HG02610 (cell line): ENCODE data around the gene MPIG6B.
A peak's percentile ranks its signal among the peaks of the same experiment; 100 is the strongest.
"Not testable (repeated sequence)": the region's sequence is repeated elsewhere in the genome, so short reads cannot be mapped to it uniquely, and the experiment has no call there.

Experiments used
- ATAC-seq: cut with Tn5 transposase; IDR thresholded peaks from one replicate; pipeline ENCODE4 v1.9.1; 2021; ENCODE audit warnings: mild to moderate bottlenecking, moderate library complexity; ENCODE audit not compliant: unreplicated experiment

MPIG6B gene

DNA sequence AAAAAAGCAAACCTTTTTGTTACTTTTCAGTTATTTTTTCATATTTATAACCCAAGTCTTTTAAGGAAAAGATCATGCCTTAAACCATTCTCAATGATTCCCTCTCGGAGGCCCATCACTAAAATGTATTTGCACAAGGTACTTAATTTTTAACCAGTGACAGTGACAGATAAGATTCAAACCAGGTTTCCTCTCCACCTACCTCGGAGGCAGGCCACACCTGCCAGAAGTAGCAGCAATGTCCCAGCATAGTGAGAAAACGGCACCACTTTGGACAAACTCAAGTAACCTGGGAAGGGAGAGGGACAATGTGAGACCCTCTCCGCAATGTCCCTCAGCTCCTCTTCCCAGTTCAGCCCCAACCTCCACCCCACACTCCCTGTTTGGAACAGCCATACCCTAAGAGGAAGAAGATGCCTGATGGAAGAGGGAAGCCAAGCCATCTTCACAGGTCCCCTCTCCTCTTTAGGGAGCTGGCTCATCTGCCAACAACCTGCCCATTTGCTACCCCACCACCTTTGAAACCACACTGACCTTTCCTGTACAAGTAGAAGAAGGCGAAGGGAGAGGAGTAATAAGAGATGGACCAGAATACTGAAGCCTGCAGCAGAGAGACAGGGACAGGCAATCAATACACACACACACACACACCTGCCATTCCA is 22.3 kb upstream of the MPIG6B start:
- ATAC-seq, result no peak

DNA sequence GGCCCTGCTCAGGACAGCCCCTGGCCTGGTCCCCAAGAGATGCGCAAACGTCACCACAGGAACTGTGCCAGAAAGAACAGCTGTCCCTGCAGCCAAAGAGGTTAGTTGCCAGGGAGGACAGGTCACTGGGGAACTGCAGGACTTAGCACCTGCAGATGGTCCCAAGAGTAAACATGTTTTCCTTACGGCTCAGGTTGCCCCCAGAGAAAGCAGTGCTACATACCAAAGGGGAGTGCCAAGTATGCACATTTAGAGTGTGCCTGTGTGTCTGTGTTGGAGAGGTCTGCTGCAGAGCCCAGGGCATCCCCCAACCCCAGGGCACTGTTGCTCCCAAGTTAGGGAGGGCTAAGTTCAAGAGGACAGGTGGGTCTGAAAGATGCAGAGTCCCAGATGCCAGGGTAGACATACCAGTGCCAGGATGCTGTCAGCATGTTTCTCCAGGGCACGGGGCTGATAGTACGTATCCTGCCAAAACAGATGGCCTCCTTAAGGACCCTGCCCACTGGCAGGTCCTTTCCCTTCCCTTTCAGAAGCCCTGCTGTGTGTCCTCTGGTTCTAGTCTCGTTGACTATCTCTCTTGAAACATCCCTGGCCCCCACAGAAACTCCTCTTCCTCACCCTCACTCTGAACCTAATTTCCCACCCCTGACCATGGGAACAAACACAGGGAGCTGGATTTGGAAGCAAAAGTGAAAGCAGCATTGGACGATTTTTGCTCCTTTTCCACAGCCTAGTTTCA is 21.3 kb upstream of the MPIG6B start:
- no peak for ATAC-seq

GRCh38 chr6:31702405-31702818 is 20.8 kb upstream of the MPIG6B start:
- no peak for ATAC-seq

DNA sequence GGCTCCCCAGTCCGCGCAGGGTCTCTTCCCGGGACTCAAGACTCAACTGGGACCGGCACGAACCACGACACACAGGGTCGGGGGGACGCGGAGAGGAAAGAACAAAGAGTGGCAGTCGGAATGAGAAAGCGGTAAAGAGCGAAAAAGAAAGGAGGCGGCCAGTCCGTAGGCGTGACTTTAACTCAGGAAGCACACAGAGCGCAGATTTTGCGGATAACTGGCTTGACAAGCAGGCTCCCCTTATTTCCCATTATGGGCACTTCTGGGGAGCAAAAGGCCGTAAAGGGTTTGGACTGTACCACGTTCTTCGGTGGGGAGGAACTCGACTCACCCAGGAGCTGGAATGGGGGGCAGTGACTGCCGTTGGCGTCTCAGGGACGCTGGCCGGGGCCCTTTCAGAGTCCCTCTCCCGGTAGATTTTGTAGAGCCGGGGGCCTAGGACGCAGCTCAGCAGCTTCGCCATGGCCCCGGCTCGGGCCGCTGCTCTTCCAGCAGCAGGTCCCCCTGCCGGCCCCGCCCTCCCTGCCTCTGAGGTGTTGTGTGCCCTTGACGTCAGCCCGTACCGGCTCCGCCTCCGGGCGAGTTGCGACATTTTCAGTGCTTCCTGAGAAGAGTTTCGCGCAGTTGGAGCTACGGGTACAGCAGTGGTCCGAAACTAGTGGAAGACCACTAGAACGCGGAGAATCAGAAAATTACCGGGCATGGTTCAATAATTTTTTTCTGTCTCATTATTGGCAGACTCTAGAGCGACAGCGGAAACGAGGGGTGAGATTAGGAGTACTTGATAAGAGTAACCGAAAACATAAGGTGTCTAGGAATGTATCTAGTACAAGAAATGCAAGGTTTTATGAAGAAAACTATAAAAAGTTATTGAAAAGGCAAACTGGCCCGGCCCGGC is 20.1 kb upstream of the MPIG6B start, which contains the start of gene ABHD16A:
ABHD16A (minus strand) TSS at position 506 of the 898 bp plus-strand sequence; CDS start at position 463, 43 bp downstream.
- ATAC-seq, result peak; percentile 92

DNA sequence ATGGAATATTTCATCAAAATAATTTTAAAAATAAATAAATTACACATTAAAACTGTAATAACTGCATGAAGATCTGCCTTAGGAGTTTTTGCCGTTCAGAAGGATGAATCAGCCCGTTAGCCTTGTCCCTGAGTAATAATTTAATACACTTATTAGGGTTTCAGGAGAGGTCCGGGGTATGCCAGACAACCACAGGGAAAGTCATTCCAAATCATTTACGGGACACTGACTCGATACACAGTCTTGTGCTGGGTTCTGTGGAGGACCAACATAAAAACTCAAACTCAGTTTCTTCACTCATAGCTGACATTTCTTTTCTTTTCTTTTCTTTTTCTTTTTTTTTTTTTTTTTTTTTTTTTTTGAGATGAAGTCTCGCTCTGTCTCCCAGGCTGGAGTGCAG is 17.2 kb upstream of the MPIG6B start:
- ATAC-seq, result no peak

GRCh38 chr6:31706599-31706998 is 16.6 kb upstream of the MPIG6B start, which contains the start of gene LY6G6F:
TSS of gene LY6G6F (plus strand) at chr6:31706866. CDS start at chr6:31706907, 41 bp downstream.
- ATAC-seq, result no peak

GRCh38 chr6:31707701-31708100 is 15.5 kb upstream of the MPIG6B start:
- ATAC-seq, result no peak

GRCh38 chr6:31708224-31708623 is 14.9 kb upstream of the MPIG6B start:
- no peak for ATAC-seq

GRCh38 chr6:31709157-31709556 is 14.0 kb upstream of the MPIG6B start:
- ATAC-seq, result not testable (repeated sequence)

DNA sequence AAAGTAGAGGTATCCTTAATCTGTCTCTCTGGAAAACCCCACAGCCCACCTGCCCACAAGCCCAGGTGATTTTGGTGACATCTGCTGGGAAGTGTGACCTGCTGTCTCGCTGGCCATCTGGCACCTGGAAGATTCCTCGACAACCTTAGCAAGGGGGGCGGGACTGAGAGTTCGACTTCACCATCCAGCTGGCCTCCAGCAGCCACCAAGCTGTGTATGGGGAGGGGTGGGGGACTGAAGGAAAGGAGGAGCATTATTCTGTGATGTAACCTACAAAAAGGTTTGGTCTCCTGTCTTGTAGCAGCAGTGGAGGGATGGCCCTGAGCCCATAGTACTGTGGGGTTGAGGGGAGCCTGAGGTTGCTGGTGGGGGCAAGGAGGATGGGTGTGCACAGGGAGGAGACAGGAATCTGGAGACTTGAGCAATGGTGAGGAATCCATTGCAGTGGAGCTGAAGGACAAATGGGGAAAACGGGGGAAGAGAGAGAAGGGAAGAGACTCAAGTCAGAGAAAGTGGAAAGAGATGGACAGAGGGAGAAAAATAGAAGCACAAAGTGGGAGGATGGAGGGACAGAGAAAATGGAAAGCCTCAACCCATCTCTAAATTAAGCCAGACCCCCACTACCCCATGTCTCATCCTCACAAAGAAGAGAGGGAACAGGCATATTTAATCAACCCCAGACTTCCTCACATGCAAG is 12.5 kb upstream of the MPIG6B start:
- no peak for ATAC-seq

- no peak for ATAC-seq
Measured at GRCh38 chr6:31711233-31711632, 11.9 kb upstream of the MPIG6B start.

- ATAC-seq, result no peak
Measured at GRCh38 chr6:31712296-31712695, 10.9 kb upstream of the MPIG6B start.

GRCh38 chr6:31713465-31713864 is 9.7 kb upstream of the MPIG6B start:
- no peak for ATAC-seq

DNA sequence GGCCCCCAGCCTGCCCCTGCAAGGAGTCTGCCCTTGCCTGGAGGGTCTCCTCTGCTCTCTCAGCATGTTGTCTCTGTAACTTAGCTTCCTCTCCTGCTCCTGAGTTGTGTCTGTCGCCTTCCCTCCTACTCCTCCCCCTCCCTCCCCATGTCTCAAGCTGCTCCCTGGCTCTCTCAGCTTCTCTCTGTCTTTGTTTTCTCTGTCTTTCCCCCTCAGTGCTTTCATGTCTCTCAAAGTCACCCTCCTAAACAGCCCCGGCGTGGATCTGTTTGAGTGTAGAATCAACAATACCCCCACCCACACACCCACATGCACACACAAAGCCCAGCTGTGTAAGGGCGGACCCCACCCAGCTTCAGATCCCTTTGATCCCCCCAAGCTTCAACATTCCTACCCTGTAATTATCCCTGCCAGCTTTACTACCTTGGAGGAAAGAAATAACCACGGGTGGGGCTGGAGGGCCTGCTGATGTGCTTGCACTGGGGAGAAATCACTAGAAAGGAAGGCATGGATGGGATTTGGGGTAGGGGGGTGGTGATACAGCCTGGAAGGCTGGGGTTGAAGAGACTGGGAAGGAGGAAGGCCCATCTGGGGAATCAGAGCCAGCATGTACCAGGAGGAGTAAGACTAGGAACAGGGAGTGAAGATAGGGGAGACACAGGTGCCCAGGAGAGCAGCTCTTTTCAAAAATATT is 9.0 kb upstream of the MPIG6B start:
- no peak for ATAC-seq

DNA sequence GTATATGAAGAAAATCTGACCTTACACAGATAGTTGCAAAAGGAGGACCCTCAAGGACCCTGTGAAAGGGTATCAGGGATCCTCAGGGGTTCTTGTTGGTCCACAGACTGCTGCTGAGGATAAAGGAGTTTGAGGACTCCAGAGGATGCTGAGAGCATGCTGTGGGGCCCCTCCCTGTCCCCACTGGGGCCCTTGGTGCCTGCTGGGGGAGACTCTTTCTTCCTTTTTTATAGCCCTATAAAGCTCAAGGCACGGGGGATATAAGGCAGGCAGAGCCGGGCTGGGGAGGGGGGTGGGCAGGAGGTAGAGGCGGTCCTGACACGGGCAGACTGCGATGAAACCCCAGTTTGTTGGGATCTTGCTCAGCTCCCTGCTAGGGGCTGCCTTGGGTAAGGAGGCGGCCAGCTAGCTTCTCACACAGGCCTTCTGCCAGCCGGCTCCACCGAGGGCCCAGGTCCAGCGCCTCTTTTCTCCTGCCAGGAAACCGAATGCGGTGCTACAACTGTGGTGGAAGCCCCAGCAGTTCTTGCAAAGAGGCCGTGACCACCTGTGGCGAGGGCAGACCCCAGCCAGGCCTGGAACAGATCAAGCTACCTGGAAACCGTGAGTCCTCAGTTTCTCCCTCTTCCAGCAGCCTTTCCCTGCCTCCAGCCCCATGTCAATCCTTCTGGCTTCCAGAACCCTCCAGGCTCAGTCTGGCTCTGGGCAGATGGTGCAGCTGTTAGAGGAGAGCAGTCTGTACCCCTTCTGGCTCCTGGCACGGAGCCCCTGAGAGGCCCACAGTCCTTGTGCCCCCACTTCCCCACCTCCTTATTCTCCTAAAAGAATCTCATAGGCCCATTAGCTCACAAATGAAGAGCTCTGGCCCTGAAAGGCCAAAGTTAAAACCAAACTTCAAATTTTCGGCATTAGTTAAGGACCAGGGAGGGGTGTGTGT is 7.9 kb upstream of the MPIG6B start, which contains the start of gene LY6G6D:
LY6G6D (plus strand) TSS at position 327 of the 937 bp plus-strand sequence; CDS start at position 335, 8 bp downstream.
- ATAC-seq, result no peak

- ATAC-seq, result no peak
Measured at GRCh38 chr6:31717499-31718222, 5.5 kb upstream of the MPIG6B start.

GRCh38 chr6:31718265-31718664 is 4.9 kb upstream of the MPIG6B start:
- no peak for ATAC-seq

DNA sequence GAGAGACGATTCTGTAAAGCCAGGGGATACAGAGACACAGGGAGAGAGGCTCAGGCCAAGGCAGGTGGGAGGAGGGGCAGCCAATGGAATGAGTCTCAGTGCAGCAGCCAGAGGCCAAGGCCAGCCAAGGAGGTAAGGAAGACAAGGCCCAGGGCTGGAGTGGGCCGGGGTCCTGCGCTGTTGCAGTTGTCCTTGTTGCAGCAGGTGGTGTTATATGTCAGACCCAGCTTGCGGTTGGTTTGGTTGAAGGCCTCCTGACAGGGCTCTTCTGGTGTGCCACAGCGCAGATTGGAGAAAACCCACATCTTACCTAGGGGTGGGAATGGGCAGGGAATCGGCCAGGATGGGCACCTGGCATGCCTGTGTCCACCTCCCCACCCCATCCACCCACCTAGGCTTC is 4.2 kb upstream of the MPIG6B start:
- no peak for ATAC-seq
